ENCODE results near the gene RNASE2.
"Not testable (repeated sequence)": the region's sequence is repeated elsewhere in the genome, so short reads cannot be mapped to it uniquely, and the experiment has no call there.

Gene RNASE2

DNA sequence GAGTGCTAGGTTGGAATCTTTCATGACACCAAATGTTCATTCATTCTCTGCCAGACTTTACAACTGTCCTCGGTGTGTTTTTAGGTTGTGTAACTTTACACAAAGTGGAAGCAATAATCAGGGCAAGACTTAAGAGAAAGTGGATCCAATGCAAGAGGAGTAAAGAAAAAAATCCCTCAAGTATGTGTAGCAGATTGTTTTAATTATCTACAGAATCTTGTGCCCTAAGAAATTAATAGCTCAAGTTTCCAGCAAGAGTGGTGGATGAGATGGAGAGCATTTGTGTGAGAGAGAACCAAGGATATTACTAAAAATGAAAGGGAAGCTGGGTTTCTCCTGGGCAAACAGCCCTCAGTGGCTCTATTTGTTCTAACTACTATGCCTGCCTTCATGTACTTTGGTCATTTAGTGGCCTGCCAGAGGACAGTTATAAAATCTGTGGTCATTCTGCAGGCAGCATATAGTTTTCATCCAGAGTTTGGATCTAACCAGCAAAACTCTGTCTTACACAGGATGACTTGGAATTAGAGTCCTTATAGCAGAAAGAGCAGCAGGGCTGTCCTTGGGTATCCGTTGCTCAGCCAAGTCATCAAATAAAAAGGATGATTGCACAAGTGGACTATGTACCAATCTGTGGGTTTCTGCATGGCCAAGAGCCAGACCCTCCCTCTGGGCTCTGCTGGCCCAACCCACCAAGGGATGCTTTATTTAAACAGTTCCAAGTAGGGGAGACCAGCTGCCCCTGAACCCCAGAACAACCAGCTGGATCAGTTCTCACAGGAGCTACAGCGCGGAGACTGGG, at the start of gene RNASE2:
RNASE2 (plus strand) TSS at position 752 of the 802 bp plus-strand sequence. CDS start 285 bp downstream, outside the sequence.
- DNase-seq, result not testable (repeated sequence)

DNA sequence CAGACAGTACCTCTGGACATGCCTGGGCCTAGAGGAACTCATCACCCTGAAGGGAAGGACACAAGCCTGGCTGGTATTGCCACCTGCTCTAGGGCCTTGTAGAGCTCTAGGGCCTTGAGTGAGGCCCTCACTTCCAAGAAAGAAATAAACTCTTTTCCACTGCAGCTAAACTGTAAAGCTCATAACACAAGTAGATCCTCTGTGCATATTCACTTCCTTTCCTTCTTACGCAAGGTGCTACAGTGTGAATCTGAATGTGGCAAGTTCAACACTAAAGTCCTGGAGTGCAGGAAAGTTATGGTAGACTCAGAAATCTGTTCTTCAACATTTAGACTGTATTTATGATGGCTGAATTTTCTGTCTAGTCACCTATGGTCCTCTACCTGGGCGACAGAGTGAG, 49.6 kb upstream of the RNASE2 start:
- no peak for DNase-seq

DNA sequence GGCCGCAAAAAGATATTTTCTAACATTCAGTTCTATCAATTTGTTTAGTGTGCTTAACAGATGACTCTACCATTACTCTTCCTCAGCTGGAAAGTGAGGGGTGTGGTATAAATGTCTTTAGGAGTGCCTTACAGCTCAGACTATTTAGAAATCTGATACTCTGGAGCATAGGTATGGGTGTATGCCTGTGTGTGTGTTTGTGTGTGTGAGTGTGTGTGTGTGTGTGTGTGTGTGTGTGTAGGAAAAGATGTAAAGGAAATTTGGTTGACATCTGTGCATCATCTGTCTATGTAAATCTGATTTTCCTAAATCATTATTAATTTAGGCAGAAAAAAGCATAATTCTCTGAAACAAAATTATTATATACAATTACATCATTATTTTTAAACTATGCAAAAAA, 48.1 kb upstream of the RNASE2 start:
- DNase-seq, result no peak

DNA sequence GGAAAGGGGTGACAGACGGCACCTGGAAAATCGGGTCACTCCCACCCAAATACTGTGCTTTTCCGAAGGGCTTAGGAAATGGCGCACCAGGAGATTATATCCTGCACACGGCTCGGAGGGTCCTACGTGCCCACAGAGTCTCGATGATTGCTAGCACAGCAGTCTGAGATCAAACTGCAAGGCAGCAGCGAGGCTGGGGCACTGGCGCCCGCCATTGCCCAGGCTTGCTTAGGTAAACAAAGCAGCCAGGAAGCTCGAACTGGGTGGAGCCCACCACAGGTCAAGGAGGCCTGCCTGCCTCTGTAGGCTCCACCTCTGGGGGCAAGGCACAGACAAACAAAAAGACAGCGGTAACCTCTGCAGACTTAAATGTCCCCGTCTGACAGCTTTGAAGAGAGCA, 44.5 kb upstream of the RNASE2 start:
- not testable (repeated sequence) for DNase-seq

DNA sequence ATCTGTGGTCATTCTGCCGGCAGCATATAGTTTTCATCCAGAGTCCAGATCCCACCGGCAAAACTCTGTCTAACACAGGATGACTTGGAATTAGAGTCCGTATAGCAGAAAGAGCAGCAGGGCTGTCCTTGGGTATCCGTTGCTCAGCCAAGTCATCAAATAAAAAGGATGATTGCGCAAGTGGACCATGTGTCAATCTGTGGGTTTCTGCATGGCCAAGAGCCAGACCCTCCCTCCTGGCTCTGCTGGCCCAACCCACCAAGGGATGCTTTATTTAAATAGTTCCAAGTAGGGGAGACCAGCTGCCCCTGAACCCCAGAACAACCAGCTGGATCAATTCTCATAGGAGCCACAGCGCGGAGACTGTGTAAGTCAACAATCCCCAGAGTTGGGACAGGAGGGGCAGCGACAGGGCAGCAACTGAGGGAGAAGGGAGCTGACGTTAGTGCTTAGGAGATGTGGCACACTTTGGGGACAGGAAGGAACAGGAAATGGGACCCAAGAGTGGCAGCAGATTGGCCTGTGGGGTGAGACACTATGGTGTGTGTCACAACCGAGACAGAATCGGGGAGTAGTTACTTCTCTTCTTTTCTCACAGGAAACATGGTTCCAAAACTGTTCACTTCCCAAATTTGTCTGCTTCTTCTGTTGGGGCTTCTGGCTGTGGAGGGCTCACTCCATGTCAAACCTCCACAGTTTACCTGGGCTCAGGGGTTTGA, 36.1 kb upstream of the RNASE2 start:
- DNase-seq, result not testable (repeated sequence)

DNA sequence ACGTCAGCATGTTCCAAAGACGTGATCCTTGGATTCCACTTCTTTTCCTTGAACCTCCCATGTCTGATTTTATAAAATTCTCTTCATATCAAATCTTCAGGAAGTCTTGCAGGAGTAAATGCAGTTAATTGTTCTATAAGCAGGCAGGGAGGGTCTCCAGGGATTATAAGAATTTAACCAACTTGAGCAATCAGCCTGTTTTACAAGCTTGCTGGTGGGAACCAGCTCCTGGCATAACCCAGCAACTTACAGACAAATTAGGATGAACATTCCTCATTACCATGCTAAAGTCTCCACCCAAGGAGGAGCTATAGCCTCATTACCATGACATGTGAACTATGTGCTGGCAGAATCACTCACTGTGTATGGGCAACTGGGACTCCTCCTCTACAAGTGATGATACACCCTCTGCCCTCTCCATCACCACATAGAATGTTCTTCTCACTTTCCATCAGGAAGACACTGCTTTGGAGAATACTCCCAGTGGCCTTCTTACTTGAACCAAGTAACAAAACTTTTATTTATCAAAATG, 31.5 kb upstream of the RNASE2 start:
- DNase-seq, result not testable (repeated sequence)

DNA sequence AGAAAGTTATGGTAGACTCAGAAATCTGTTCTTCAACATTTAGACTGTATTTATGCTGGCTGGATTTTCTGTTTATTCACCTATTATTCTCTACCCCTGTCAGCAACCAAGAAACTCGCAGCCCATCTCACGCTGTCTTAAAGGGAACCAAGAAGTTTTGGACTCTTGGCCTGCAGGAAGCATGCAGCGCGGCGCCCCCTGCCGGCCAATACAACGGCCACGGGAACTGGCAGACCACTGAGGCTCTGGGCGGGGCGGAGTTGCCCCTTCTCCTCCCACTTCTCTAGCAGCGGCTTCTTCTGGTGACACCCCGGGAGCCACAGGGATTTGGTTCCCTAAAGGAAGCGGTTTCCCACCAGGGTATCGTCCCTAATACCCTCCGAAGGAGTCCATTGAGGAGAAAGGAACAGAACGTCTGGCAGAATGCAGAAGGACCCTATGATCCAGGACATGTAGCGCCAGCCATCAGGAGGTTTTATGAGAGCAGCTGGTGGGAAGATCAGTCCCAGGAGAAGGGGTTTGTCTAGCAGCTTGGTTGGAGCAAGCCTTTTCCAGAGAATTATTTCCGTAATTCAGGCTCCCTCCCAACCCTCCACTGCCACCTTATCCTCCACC, 21.0 kb upstream of the RNASE2 start:
- no peak for DNase-seq

DNA sequence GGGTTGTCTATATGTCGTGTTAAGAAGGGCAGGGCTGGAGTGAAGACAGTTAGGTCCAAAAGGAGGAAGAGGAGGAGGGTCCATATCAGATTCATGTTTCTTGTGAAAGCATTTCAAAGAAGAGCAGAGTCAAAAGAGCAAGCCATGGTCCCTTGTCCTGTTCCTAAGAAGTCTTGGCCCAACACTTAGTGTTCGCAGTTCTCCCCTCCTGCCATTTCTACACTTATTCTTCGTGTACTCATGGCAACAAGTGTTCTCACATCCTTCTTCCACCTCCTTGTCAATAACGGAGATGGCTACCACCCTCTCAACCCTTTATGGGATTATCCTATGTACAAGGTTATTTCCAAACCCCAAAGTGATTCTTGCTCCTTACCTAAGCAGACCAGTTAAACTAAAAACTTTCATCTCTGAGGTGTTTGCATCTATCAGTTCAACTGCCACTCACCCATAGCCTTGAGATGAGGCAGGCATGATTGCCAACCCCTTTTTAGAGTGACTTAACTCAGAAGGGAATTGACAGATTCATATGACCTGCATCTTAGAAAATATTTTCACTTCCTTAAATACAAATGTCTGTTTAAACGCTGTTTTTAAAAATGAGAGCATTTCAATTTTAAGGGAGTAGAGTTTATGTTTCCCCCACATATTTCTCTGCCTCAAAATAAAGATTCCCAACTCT, 19.8 kb upstream of the RNASE2 start:
- no peak for DNase-seq

DNA sequence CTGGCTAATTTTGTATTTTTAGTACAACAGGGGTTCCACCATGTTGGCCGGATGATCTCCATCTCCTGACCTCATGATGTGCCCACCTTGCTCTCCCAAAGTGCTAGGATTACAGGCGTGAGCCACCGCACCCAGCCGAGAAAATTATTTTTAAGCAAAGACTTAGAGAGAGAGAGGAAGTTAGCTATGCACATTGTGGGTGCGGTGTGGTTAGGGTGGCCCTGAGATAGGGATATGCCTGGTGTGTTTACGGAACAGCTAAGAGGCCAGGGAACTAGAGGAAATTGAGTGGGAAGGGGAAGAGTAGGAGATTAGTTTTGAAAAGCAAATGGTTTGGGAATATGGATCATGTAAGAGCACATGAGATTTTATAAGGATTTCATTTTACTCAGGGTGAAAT, 10.1 kb upstream of the RNASE2 start:
- not testable (repeated sequence) for DNase-seq

DNA sequence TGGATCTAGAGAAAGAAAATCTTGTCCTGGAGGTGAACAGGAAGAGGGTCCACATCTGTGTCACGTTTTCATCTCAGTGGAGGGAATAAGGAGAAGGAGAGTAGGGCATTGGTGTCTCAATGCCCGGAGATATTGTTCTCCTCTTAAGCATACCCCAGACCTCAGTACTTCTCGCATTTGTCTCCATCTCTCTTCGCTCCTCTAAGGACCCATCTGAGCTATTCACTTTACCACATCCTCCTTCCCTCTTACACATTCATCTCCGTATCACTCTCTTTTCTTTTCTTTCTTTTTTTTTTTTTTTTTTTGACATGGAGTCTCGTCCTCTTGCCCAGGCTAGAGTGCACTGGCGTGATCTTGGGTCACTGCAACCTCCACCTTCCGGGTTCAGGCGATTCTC, 8.6 kb upstream of the RNASE2 start:
- not testable (repeated sequence) for DNase-seq

DNA sequence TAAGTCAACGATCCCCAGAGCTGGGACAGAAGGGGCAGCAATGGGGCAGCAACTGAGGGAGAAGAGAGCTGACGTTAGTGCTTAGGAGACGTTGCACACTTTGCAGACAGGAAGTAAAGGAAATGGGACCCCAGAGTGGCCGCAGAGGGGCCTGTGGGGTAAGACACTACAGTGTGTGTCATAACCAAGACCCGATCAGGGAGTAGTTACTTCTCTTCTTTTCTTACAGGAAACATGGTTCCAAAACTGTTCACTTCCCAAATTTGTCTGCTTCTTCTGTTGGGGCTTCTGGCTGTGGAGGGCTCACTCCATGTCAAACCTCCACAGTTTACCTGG, 219 bp downstream of the RNASE2 start:
- DNase-seq, result not testable (repeated sequence)

DNA sequence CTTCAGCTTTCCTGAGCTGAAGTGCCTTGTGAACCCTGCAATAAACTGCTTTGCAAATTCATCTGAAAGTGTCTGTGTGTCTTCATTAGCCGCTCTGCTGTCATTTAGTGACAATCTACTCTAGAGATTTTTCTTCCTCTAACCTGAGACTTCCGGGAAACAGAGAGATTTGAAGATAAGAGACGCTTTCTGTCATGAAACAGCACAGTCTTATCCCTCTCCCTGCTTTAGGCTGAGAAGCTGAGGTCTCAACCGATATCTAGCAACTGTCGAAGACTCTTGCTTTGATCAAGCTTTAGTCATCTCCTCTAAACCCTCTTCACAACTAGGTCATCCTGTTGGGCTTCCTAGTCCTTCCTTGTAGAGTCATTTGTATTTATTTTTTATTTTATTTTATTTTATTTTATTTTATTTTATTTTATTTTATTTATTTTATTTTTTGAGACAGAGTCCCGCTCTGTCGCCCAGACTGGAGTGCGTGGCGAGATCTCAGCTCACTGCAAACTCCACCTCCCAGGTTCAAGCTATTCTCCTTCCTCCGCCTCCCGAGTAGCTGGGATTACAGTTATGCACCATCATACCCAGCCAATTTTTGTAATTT, 1.2 kb downstream of the RNASE2 start:
- no peak for DNase-seq

DNA sequence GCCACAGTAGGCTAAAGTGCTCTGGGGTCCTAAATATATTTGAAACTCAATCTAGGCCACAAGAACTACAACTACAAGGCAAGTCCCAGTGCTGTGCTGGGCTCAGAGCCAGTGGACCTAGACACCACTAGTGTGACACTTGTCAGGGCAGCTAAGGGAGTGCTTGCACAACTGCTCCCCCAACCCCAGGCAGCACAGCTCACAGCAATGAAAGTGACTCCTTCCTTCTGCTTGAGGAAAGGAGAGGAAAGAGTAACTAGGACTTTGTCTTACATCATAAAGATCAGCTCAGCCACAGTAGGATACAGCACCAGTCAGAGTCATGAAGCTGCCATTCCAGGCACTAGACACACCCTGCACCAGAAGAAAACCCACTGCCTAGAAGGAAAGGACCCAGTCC, 3.7 kb downstream of the RNASE2 start:
- not testable (repeated sequence) for DNase-seq

DNA sequence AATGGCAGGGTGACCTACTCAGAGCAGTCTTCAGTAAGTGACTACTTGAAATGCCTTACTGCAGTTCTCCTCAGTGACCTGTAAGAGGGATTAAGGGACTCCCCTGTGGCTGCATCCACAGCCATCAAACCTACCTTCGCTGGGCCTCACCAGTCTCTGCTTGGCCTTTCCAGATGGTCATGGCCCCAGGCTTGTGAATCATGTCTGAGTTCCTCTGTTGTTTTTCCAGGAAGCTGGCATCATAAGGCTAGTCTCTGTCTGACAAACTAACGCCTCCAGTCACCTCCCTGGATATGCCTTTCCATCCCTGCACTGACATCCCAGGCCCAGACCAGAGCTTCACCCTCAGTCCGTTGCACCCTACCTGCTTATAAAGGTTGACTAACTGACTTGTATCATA, 14.0 kb downstream of the RNASE2 start:
- no peak for DNase-seq

DNA sequence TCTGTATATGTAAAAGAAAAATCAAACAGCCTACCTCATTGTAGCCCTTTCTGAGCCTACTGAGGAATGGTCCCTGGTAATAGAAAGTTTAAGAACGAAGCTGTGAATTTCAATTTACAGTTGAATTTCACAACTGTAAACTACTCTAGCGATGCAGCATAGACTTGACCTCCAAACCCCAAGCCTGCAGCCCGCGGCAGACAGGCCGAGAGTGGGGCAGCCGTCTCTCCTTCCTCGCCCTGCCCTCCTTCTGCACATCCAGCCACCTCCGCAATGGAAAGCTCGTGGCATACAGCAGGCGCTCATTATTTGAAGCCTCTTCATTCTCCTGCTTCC, 15.3 kb downstream of the RNASE2 start:
- DNase-seq, result no peak

DNA sequence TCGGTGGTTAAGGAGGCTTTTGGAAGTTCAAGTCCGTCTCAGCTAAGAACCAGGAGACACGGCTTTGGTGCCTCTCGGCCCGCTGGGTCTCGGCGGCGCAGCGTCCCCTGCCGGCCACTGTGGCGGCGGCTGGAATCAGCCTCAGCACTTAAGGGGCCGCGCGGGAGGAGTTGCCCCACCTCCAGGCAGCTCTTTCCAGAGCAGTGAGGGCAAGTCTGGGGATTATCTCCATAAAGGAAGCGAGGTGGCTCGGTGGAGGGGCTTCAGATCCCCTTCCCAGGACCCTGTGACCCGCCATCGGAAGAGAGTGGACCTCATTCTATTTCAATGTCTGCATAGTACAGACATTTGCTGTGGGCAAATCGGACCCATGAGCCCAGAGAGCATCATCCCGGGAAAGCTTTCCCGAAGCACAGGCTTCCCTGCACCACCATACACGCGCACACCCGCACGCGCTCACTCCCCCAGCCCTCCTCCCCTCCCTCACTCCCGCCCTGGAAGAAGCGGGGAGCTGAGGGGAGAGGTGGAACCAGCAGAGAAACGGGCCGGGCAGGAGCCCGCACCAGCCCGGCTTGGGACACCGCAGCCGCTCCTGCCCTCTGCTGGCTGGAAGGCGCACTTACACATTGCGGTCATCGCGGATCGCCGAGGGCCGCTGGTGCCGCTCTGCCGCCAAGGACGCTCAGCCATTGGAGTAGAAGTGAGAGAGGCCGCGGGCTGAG, 15.9 kb downstream of the RNASE2 start:
- peak; percentile 46 for DNase-seq

DNA sequence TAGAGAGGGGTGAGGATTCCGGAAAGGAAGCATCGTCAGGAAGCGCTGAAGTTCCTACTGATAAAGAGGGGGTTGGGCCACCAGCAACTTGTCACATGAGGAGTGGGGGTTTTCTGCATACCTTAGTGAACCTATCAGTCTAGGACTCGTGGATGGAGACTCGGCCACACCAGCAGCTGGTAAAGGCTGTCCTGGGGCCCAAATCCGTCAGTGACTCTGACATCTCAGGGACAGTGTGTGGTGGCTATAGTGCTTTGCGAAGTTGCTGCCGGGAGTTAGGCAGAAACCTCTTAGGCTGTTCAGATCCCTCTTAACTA, 16.4 kb downstream of the RNASE2 start:
- DNase-seq, result no peak

DNA sequence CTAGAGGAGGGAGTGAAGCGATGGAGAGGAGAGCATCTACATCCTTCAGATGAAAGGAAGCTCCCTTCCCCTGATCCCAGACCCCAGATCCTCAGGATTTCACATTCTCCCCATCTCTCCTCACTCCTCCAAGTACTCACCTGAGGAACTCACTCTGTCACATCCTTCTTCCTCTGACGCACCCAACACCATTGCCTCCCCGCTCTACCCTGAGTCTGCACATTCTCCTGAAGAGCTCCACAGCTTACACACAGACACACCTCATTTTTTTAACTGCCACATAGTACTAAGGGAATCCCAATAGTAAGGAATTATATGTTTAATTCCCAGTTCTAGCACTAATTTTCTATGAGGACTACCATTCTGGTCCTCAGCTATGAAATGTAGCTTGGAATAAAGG, 18.2 kb downstream of the RNASE2 start:
- DNase-seq, result no peak

DNA sequence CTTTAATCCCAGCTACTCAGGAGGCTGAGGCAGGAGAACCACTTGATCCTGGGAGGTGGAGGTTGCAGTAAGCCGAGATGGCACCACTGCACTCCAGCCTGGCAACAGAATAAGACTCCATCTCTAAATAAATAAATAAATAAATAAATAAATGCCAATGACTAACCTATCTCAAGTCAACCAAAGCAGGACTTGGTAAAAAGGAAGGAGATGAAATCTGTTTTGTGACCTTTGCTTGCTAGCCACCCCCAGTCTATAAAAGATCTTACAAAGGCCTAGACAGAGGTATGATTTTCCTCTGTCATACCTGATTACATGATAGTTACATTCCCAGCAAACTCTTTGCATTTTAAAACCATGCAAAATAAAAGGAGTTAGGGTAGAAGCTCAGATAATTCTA, 21.0 kb downstream of the RNASE2 start:
- DNase-seq, result no peak

DNA sequence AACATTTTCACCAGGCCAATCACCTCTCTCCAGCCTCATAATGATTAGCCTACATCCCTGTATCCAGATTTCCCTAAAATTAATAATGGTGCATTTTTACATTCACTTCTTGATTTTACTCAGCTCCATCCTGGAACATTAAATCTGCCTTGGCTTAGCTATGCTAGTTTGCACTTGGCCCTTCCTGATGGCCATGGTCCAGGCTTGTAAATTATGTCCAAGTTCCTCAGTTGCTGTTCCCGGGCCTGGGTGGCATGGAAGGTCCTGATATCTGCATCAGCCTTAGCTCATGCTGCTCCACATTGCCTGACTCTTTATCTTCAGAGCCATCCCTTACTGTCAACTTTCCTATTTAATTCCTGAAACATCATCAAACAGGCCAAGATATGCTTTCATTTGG, 23.4 kb downstream of the RNASE2 start:
- no peak for DNase-seq

DNA sequence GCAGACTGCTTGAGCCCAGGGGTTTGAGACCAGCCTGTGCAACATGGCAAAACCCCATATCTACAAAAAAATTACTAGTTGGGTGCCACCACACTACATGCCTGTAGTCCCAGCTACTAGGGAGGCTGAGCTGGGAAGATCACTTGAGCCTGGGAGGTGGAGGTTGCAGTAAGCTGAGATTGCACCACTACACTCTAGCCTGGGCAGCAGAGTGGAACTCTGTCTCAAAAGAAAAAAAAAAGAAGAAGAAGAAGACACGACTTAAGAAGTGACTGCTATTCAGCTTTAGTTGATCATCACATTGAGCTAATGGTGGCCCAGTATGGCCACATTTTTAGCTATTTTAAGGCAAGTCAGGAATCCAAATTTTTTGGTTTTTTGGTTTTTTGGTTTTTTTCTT, 25.6 kb downstream of the RNASE2 start:
- DNase-seq, result no peak

DNA sequence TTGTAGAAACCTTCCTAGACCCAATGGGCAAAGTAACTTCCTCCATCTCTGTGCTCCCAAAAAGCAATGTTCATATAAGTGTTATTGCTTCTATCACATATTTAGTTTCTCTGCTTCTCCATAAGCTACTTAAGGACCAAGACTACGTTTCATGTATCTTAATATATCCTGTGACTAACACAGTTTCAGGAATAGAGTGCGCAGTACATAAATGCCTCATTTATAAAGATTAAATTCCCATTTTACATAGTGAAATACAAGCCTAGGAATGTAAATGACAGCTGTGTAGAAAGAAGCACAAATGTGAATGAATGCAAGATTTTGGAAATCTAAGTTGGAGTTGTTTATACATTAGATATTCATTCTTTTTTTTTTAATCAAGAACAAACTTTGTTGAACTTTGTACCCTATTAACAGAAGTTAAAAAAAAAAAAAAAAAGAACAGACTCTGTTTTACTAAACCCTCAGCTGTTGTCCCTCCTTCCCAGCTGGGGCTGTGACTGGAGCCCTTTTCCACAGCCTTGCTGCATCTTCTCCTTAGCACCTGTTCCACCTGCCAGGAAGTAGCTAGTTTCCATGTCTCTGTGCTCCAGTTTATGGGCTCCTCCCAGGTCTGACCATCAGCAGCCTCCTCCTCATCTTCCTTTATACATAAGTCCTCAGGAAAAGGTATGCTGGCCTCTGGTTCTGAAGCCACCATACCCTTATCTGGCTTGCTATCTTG, 27.5 kb downstream of the RNASE2 start:
- no peak for DNase-seq

Data from DMS153 (cell line).